Activated T-helper 1 cell treated with anti-CD3 and anti-CD28 coated beads, Interleukin-2, amount 50 U/mL, for 16 hours (primary cell): ENCODE results near the gene MMP25.
"Not testable (repeated sequence)": the region's sequence is repeated elsewhere in the genome, so short reads cannot be mapped to it uniquely, and the experiment has no call there.

Experiments used
- DNase-seq, 2 donors: peaks; one replicate each; pipeline ENCODE4 v3.0.0-alpha.2; 2020; ENCODE audit warnings: low read depth in 1 of 2, low spot score in 1 of 2

Gene MMP25

DNA sequence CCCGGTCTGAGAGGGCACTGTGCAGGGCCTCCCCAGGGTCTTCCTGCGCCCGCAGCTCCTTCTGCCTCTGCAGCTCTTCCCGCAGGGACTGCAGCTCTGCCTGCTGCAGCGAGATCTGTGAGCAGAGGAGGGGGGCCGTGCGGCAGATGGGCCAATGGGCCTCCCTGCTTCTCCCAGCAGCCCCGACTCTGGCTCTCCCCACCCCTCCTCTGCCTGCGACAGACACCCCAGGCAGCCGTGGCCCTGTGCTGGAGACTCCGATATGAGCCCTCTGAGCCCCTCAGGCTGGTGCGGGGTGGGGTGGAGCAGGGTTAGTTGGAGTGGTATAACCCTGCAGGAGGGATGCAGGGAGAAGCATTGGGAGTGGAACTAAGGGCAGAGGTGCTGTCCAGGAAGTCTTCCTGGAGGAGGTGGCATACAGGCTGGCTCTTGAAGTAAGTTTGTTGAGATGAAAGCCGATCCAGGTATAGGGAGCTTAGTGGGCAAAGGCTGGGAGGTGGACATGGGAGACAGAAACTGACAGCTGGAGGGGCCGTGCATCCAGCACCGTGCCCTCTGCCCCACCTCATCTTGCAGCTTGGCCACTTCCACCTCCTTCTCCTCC is 17.5 kb upstream of the MMP25 start:
- DNase-seq, result no peak

DNA sequence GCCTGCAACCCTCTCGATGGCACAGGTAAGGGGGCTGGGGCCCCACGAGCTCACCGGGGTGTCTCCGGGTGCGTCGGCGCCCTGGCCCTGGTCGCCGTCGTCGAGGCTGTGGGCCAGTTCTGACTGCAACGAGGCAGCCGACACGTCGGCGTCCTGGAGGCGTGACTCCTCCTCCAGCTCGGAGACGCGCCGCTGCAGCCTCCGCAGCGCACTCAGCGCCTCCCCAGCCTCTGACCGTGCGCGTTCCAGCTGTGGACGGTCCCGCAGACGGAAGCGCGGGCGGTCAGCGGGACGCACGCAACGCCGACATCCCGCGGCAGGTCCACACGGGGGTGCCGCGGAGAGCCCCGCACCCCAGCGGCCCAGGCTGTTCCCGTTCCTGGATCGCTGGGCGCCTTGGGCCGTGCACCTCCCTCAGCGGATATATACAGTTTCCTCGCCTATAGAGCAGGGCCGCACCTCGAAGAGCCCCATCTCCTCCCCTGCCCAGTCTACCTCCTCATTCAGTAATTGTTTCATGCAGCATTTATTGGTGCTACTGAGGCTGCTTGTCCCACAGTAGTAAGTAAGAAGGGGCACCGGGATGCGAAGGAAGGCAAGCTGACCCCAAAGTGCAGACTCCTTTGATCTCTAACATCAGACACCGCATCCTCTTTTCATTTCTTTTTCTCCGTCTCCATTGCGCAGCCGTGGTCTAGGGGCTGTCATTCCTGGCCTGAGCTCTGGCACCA is 16.7 kb upstream of the MMP25 start:
- DNase-seq, result no peak

DNA sequence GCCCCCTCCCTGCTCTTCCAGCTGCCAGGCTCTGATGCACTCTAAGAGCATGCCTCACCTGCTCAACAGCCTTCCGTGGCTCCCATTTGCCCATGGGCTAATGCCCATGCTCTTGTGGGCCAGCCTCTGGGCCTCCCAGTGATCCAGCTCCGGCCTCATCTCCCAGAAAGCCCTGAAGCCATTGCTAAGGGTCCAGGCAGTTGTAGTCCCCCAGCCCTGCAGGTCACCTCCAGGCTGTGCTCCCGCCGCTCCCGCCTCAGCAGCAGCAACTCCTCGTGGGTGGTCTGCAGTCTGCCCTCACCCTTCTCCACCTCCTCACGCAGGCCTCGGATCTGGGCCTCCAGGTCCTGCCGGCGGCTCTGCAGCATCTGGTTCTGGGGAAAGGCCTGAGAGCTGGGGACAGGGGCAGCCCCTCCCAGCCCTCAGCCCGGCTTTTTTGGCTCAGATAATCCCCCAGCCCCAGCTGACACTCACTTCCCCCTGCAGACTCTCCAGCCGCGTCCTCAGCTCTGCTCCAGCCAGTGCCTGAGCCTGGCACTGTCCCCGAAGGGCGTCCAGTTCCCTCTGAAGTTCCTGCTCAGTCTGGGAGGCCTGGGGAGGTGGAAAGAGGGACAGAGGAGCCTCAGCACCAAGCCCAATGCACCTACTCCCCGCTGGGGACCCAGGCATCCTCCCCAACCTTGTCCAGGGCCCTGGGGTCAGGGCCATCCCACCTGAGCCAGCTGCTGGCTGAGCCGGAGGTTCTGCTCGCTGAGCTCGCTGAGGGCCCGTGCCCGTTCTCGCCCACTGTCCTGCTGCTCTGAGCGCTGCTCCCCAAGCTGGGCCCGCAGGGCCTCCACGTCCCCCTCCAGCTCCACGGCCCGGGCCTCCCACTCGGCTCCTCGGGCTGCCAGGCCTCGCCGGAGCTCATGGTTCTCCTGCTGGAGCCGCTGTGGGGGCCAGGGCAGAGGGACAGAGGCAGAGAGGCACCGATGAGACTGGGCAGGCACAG is 15.8 kb upstream of the MMP25 start:
- DNase-seq, result no peak

DNA sequence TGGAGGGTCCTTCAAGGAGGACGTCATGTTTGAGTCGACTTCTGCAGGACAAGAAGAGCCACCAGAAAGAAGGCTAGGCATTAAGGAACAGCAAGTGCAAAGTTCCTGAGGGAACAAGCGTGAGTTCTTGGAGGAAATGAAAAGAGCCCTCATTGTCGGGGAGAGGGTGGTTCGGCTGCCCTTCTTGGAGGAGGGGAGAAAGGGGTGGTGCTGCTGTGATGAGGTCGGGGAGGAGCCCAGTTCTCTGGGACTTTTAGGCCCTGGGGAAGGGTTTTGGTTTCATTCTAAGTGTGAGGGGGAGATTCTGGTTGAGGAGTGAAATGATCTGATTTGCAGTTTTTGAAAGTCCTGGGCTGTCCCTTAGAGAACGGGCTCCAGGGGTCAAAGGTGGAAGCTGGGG is 13.7 kb upstream of the MMP25 start:
- no peak for DNase-seq

DNA sequence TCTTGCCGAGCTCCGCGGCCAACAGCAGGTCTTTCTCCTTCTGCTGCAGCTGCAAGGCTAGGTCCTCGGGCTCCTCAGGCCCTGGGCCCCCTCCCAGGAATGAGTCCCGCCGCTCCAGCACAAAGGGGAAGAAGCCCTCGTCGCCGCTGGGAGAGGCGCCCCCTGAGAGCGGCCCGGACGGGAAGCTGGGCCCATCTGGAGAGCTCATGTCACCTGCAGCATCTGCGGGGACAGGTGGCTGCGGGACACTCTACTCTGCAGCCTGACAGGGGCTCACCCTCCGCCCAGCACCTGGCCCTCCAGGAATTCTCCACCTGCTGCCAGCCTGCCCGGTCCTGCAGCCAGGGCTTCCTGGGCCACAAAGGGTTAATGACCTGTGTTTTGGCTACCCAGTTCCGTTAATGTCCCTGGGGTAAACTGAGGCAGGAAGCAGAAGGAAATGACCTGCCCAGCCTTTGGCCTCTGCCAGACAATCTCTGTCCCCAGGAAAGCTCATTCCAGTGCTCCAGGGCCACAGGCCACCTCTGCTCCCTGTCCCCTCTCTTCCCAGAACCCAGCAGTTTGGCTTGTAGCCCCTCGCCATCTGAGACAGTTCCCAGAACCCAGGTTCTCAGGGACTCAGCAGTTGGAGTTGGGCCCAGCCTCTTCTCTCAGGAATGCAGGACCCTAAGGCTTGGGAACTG is 10.9 kb upstream of the MMP25 start:
- no peak for DNase-seq

DNA sequence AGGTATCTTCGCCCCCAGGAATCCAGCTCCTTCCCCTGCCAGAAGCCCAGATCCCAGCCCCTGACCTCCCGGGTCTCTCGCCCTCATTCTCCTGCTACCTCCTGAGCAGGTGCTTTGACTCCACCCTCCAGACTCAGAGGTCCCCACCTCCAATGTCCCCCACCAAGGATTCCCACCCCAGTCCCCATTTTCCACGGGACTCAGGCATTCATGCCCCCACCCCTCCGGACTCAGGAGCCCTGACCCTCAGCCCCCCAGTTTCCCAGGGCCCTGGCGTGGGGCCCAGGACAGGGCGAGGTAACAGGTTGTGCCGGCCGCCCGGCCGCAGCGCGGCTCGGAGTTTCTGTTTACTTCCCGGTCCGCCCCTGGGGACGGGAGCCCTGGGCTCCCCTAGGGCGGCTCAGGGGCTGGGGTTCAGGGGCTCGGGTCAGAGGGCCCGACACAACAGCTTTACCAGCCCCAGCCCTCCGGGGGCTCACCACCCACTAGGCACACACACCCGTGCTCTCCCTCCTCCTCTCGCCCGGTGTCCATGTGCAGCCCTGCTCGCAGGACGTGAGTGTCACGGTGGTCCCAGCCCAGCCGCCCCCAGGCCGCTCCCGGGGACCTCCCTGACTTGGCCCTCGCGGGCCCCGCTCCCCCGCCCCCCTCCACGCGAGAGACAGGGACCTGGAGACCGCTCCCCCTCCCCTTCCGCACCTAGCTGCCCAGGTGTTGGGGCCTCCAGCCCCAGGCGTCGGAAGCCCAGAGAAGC is 10.2 kb upstream of the MMP25 start:
- no peak for DNase-seq

DNA sequence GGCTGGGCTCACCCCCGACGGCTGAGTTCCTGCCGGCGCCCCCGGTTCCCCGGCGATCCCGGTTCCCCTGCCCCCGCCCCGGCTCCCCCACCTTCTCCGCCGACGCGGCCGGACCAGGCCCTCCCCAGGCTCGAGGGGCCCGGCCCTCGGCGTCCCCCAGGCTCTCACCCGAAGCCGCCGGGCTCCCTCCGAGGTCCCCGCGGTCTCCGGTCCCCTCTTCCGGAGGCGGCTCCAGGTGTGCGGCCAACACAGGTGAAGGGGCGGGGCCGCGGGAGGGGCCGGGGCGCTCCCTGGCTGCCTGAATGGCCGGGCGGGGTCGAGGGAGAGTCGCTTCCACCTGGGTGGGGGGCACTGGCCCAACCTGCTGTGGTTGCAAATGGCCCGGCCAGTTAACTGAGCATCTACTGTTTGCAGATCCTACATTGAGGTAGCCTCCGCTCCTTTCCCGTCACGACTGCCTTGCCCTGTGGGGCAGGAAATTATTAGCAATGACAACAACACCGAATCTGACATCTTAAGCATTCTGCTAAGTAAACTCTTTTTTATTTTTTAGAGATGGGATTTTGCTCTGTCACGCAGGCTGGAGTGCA is 9.5 kb upstream of the MMP25 start, which contains the start of gene BICDL2:
BICDL2 (minus strand) TSS at position 219 of the 590 bp plus-strand sequence. CDS start 1,448 bp downstream, outside the sequence.
- DNase-seq, result no peak

DNA sequence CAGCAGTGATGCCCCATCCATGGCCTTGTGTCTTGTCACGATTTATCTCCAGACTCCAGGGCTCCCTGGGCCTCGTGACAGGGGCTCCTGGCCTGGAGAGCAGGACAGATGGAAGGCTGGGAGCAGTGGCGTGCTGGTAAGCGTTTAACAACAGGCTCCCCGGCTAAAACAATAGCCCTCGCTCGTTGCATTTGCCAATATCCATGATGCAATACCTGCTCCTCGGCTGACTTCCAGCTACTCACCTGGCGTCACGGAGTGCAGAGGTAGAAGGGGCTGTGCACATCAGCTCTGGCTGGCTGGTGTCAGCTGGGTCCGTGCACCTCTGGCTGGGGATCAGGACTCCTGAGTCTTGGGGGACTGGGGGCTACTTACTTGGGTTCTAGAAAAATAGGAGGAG is 8.1 kb upstream of the MMP25 start:
- DNase-seq, result no peak

DNA sequence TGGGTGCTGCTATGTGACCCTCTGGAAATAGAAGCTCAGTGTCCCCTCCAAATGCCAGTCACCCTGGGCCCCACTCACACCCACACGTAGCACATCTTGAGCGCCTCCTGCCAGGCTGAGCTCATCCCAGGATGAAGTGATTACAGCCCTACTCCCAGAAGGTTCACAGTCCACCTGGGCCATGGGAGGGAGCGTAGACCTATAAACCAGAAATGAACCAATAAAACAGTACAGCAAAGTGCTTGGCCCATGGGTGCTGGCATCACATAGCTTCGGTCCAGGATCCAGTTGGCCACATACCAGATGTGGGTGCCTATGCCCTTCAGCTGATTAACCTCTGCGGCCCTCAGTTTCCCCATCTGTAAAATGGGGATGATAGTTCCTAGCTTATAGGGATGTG is 7.5 kb upstream of the MMP25 start:
- no peak for DNase-seq

DNA sequence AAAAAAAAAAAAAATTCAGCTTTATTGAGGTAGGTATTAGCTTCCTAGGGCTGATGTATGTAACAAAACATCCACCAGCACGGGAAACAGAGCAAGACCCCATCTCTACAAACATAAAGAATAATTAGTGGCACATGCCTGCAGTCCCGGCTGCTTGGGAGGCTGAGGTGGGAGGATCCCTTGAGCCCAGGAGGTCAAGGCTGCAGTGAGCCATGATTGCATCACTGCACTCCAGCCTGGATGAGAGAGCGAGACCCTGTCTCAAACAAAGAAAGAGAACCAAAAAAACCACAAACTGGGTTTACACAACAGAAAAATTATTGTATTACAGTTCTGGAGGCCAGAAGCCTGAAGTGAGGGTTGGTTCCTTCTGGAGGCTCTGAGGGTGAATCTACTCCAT is 4.0 kb upstream of the MMP25 start:
- no peak for DNase-seq

DNA sequence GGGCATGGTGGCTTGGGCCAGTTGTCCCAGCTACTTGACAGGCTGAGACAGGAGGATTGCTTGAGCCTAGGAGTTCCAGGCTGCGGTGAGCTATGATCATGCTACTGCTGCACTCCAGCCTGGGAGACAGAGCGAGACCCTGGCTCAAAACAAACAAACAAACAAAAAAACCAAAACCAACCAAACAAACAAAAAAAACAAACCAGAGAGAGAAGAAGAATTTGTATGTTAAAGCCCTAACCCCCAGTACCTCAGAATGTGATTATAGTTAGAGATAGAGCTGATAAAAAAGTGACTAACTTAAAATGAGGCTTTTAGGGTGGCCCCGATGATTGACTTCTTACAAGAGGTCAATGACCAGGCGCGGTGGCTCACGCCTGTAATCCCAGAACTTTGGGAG is 1.7 kb upstream of the MMP25 start:
- DNase-seq, result no peak

DNA sequence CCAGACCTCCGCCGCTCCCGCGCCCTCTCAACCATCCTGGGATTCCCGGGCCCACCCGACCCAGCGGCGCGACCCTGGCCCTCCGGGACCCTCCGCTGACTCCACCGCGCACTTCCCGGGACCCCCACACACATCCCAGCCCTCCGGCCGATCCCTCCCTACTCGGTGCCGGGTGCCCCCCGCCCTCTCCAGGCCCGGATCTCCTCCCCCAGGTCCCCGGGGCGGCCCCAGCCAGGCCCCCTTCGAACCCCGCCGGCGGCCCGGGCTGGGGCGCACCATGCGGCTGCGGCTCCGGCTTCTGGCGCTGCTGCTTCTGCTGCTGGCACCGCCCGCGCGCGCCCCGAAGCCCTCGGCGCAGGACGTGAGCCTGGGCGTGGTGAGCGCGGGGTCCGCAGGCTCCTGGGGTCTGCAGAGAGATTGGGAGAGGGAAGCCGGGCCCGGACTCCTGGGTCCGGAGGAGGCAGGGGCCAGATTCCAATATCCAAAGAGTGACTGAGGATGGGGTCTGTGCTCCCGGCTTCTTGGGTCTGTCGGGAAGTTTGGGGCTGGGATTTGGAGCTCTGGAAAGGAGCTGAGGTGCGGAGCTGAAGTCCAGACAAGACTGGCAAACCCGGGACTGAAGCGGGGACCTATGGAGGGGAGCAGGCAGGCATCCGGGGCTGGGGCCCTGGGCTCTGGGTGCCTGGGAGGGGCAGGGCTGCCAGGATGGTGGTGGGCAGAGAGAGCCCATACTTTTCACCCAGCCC is 453 bp downstream of the MMP25 start:
- DNase-seq, result no peak

DNA sequence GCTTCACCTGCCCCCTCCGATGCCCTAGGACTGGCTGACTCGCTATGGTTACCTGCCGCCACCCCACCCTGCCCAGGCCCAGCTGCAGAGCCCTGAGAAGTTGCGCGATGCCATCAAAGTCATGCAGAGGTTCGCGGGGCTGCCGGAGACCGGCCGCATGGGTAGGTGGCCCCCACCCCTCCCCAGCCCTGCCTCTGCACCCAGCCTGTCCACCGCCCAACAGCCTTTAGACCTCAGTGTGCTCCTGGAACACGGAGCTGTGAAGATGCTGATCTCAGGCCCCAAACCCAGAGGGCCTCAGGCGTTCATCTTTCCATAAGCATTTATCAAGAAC is 993 bp downstream of the MMP25 start:
- DNase-seq, result no peak

DNA sequence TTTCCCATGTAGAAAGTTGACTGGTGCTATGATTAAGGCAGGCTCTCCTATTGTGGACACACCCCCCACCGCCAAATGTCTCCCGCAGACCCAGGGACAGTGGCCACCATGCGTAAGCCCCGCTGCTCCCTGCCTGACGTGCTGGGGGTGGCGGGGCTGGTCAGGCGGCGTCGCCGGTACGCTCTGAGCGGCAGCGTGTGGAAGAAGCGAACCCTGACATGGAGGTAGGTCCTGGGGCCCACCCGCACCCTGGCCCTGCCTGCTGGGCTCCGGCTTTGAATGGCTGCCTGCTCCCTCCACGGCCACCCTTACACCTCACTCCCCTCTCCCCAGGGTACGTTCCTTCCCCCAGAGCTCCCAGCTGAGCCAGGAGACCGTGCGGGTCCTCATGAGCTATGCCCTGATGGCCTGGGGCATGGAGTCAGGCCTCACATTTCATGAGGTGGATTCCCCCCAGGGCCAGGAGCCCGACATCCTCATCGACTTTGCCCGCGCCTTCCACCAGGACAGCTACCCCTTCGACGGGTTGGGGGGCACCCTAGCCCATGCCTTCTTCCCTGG is 3.6 kb downstream of the MMP25 start:
- DNase-seq, result no peak

DNA sequence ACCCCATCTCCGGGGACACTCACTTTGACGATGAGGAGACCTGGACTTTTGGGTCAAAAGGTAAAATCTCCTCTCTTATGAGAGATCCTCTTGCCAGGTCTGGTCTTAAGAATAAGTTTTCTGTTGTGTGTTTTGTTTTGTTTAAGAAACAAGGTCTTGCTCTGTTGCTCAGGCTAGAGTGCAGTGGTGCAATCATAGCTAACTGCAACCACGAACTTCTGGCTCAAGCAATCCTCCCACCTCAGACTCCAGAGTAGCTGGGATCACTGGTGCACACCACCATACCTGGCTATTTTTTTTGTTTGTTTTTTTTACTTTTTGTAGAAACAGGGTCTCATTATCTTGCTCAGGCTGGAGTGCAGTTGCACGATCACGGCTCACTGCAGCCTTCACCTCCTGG is 4.1 kb downstream of the MMP25 start:
- DNase-seq, result no peak

DNA sequence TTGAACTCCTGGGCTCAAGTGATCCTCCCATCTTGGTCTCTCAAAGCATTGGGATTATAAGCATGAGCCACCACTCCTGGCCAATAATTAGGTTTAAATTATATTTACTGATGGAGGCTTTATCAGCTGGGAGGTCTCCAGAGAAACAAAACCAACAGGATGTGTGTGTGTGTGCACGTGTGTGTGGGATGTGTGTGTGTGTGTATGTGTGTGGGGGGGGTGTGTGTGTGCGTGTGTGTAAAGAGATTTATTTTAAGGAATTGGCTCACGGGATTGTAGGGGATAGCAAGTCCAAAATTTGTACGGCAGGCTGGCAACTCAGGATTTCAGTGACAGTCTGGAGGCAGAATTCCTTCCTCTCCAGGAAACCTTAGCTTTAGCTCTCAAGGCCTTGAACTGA is 4.6 kb downstream of the MMP25 start:
- DNase-seq, result no peak

DNA sequence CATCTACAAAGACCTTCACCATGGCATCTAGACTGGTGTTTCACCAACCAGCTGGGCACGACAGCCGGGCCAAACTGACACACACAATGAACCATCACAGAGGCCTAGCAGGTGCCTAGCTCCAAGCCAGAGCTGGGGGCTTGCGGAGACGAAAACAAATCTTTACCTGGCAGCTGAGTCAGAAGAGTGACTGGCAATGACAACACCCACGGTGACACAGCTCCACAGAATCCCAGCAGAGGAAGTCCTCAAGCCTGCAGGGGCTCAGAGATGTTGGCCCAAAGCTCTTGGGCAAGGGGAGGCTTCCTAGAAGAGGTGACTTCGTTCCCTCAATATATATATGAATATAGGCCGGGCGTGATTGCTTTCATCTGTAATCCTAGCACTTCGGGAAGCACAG is 5.1 kb downstream of the MMP25 start:
- DNase-seq, result no peak

DNA sequence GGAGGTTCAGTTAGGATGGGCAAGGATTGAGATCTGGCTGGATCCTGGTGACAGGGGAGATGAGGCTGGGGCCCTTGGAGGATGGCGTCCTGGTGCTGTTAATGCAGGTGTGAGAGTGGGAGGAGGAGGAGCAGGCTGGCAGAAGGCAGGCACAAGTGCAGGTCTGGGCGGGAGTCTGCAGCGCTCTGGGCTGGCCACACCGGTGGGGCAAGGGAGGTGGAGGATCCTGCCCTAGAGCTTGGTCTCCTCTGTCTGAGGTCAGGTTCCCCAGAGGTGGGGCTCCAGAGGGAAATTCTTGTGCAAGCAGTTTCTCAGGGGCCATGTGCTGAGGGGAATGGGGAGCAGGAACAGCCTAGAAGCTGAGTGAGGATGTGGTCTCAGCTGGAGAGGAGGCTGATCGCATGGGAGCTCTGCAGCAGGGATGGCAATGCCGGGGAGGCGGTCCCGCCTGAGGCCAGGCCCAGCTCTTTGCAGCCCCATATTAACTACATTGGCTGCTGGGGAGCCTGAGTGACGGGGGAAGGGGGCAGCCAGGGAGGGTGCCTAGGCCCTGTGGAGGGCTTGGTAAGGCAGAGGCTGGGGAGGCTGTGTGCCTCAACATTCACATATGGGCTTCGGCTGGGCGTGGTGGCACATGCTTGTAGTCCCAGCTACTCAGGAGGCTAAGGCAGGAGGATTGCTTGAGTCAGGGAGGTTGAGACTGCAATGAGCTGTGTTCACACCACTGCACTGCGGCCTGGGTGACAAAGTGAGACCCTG is 6.4 kb downstream of the MMP25 start:
- DNase-seq, result not testable (repeated sequence)

DNA sequence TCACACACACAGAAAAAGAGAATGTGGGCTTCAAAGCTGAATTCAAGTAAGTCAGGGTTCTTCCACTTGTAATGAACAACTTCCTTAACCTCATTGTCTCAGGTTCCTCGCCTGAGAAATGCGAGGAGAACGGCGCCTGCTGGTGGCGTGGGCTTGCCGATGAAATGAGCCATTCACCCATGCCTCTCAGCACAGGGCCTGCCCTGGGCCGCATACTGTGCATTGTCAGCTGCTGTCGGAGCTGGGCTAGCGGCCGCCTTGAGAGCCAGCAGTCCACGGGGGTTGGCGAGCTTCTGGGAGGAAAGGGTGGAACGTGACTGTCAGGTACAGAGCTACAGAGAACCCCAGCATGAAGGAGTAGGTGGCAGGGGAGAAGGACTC is 7.0 kb downstream of the MMP25 start:
- DNase-seq, result not testable (repeated sequence)
